Measurements from ENCODE around the gene SPECC1. TPM values are rescaled to one million over a fixed set of nuclear protein-coding genes. Genes with fewer than 3 reads are reported as not detected.

Gene SPECC1
- total and polyA plus RNA-seq, 9 of the 15 experiments (the other 6 are each of a cell fraction or from before 2014, with no cell fraction given) = 2.4 to 19.6 (median 14.7) TPM

DNA sequence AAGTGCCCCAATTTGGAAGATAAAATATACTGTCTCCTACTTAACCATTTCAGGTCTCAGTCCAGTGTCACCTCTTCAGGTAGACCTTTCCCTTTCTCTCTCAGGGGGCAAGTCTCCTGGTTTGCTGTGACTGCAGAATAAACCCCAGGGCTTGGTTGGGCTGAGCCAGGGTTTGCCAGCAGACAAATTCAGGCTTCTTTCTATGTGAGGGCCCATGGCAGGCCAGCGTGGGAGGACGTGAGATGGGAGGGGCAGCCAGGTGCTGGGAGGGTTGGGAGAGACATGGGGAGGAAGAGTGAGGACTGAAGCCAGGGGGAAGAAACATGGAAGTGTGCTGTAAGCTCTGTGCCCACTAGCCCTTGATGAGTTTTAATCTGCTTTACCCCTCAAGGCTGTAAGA, 163.2 kb downstream of the SPECC1 start (continued):
- TF ChIP-seq, protein P1, sequence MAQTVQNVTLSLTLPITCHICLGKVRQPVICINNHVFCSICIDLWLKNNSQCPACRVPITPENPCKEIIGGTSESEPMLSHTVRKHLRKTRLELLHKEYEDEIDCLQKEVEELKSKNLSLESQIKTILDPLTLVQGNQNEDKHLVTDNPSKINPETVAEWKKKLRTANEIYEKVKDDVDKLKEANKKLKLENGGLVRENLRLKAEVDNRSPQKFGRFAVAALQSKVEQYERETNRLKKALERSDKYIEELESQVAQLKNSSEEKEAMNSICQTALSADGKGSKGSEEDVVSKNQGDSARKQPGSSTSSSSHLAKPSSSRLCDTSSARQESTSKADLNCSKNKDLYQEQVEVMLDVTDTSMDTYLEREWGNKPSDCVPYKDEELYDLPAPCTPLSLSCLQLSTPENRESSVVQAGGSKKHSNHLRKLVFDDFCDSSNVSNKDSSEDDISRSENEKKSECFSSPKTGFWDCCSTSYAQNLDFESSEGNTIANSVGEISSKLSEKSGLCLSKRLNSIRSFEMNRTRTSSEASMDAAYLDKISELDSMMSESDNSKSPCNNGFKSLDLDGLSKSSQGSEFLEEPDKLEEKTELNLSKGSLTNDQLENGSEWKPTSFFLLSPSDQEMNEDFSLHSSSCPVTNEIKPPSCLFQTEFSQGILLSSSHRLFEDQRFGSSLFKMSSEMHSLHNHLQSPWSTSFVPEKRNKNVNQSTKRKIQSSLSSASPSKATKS (CRISPR knock-in tag; IDR thresholded peaks at IDR 0.05) = no peak
- TF ChIP-seq AFF1 (IDR thresholded peaks at IDR 0.05; ENCODE audit: low read depth in 1 of 2, partially characterized antibody in 2 of 2) = no peak
- TF ChIP-seq HDAC1 (IDR thresholded peaks at IDR 0.05) = no peak
- no peak for TF ChIP-seq CTCFL (IDR thresholded peaks at IDR 0.05; ENCODE audit: borderline replicate concordance, insufficient read depth, low read depth, low read length, poor library complexity, severe bottlenecking)
- TF ChIP-seq ZFP36 (IDR thresholded peaks at IDR 0.05; ENCODE audit: low read depth, low read length, partially characterized antibody) = no peak
